ENCODE measurements around the gene LOC128125822.

LOC128125822 gene

DNA sequence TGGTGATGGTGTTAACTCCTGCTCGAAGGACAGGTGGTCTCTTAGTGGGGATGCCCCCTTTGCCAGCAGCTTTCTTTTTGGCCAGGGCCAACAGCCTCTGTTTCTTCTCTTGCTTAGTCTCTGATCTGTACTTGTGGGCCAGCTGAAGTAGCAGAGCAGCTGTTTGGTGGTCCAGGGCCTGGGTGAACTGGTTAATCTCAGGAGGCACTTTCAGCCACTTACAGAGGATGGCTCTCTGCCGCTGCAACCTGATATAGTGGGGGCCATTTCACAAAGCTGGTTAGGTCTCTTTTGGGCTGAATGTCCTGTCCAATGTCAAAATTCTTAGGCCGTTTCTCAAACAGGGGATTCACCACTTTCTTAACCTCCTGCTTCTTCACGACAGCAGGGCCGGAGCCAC is 23.2 kb upstream of the LOC128125822 start:
- POLR2A ChIA-PET, result no interaction called here
- H3K4me3 ChIP-seq (ENCODE audit: low read depth, low read length), result no peak overlapping the region
- CTCF ChIA-PET, result no interaction called here

DNA sequence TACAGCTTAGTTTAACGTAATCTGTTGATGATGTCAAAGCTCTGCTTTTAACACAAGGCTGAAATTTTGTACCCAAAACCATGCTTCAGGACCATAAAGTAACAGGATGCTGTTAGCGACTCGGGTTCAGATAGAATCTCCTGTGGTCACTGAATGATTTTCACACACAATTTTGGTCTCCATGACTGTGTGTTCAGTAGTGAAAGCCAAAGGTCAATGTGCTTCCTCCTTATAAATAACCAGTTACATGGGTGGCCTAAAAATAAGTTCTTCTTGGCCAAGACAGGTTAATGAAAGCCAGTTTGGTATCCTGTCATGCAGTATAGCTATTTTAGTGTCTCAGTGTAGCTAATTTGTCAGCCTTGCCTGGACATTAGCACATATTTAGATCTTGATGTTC is 19.1 kb upstream of the LOC128125822 start:
- Histone ChIP-seq H3K36me3 (ENCODE audit: control insufficient read depth in 2 of 2, insufficient read depth in 1 of 2, low read length in 2 of 2) (no peaks in the 10 kb centered on the region), H3K4me1 (ENCODE audit: control insufficient read depth, insufficient read depth, low read length) (no peaks in the 10 kb centered on the region), H3K4me3 (ENCODE audit: low read depth, low read length) (no peak overlapping the region), H3K9me3 (ENCODE audit: control insufficient read depth, insufficient read depth, low read depth, low read length) (no peaks in the 10 kb centered on the region), H3K27ac (ENCODE audit: extremely low read depth, low read depth, low read length) (no peak overlapping the region)
- TF ChIP-seq GLIS2 (tag by site-specific recombination; IDR thresholded peaks at IDR 0.05) (no peak), ZNF558 (tag by site-specific recombination; IDR thresholded peaks at IDR 0.05) (no peak), ZNF223 (tag by site-specific recombination; IDR thresholded peaks at IDR 0.05) (no peak), ZNF324 (tag by site-specific recombination; IDR thresholded peaks at IDR 0.05) (no peak), SCRT1 (tag by site-specific recombination; IDR thresholded peaks at IDR 0.05; ENCODE audit: borderline replicate concordance) (no peak), TRIM28 (IDR thresholded peaks at IDR 0.05; ENCODE audit: borderline replicate concordance, low read length) (no peak)
- TF ChIP-seq, protein P1, sequence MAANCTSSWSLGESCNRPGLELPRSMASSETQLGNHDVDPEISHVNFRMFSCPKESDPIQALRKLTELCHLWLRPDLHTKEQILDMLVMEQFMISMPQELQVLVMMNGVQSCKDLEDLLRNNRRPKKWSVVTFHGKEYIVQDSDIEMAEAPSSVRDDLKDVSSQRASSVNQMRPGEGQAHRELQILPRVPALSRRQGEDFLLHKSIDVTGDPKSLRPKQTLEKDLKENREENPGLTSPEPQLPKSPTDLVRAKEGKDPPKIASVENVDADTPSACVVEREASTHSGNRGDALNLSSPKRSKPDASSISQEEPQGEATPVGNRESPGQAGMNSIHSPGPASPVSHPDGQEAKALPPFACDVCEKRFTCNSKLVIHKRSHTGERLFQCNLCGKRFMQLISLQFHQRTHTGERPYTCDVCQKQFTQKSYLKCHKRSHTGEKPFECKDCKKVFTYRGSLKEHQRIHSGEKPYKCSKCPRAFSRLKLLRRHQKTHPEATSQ (tag by site-specific recombination; IDR thresholded peaks at IDR 0.05), result no peak
- TF ChIP-seq, protein P2, sequence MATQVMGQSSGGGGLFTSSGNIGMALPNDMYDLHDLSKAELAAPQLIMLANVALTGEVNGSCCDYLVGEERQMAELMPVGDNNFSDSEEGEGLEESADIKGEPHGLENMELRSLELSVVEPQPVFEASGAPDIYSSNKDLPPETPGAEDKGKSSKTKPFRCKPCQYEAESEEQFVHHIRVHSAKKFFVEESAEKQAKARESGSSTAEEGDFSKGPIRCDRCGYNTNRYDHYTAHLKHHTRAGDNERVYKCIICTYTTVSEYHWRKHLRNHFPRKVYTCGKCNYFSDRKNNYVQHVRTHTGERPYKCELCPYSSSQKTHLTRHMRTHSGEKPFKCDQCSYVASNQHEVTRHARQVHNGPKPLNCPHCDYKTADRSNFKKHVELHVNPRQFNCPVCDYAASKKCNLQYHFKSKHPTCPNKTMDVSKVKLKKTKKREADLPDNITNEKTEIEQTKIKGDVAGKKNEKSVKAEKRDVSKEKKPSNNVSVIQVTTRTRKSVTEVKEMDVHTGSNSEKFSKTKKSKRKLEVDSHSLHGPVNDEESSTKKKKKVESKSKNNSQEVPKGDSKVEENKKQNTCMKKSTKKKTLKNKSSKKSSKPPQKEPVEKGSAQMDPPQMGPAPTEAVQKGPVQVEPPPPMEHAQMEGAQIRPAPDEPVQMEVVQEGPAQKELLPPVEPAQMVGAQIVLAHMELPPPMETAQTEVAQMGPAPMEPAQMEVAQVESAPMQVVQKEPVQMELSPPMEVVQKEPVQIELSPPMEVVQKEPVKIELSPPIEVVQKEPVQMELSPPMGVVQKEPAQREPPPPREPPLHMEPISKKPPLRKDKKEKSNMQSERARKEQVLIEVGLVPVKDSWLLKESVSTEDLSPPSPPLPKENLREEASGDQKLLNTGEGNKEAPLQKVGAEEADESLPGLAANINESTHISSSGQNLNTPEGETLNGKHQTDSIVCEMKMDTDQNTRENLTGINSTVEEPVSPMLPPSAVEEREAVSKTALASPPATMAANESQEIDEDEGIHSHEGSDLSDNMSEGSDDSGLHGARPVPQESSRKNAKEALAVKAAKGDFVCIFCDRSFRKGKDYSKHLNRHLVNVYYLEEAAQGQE (tag by site-specific recombination; IDR thresholded peaks at IDR 0.05), result no peak
- TF ChIP-seq, protein P3, sequence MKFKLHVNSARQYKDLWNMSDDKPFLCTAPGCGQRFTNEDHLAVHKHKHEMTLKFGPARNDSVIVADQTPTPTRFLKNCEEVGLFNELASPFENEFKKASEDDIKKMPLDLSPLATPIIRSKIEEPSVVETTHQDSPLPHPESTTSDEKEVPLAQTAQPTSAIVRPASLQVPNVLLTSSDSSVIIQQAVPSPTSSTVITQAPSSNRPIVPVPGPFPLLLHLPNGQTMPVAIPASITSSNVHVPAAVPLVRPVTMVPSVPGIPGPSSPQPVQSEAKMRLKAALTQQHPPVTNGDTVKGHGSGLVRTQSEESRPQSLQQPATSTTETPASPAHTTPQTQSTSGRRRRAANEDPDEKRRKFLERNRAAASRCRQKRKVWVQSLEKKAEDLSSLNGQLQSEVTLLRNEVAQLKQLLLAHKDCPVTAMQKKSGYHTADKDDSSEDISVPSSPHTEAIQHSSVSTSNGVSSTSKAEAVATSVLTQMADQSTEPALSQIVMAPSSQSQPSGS (tag by site-specific recombination; IDR thresholded peaks at IDR 0.05; ENCODE audit: low read depth), result no peak
- ChIA-PET CTCF (interaction anchor here (0.7 kb wide), 1 partner anchor 20 kb away, joined by 3 read pairs; no protein-coding TSS in a partner anchor), POLR2A (no interaction called here)

More for the DNA sequence above, 23.2 kb upstream of the LOC128125822 start:
- Histone ChIP-seq H3K36me3 (ENCODE audit: control insufficient read depth in 2 of 2, insufficient read depth in 1 of 2, low read length in 2 of 2) (no peaks in the 10 kb centered on the region), H3K27ac (ENCODE audit: extremely low read depth, low read depth, low read length) (no peak overlapping the region), H3K4me1 (ENCODE audit: control insufficient read depth, insufficient read depth, low read length) (no peaks in the 10 kb centered on the region), H3K9me3 (ENCODE audit: control insufficient read depth, insufficient read depth, low read depth, low read length) (no peaks in the 10 kb centered on the region)
- TF ChIP-seq ZNF391 (tag by site-specific recombination; IDR thresholded peaks at IDR 0.05; ENCODE audit: borderline replicate concordance, low read depth), result no peak
- TF ChIP-seq, protein P1 (tag by site-specific recombination; IDR thresholded peaks at IDR 0.05), result no peak

DNA sequence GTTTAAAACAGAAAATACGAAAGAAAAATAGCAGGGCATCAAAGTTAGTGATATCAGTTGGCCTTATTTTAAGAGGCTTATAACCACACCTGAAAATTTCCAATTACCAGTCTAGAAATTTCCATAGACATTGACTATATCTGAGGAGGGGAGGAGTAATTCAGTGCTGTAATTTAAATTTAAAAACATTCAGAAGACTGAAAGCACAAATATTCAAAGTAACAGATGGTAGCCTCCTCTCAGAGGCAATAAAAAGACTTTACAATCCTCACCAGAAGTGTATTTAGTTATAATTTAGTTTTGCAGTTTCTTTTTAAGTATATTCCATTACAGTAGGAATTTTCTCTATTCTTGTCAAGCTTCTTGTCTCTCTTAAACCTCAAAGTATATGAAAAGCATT is 18.4 kb upstream of the LOC128125822 start:
- H3K9me3 ChIP-seq (ENCODE audit: control insufficient read depth, insufficient read depth, low read depth, low read length), result no peaks in the 10 kb centered on the region
- H3K27ac ChIP-seq (ENCODE audit: extremely low read depth, low read depth, low read length), result no peak overlapping the region
- no peaks in the 10 kb centered on the region for H3K36me3 ChIP-seq (ENCODE audit: control insufficient read depth in 2 of 2, insufficient read depth in 1 of 2, low read length in 2 of 2)
- ChIA-PET CTCF (interaction anchor here (0.6 to 1.1 kb wide), 2 partner anchors 10 to 31 kb away, joined by 3 read pairs; no protein-coding TSS in a partner anchor), POLR2A (no interaction called here)
- TF ChIP-seq PRDM1 (tag by site-specific recombination; IDR thresholded peaks at IDR 0.05) (no peak), ZNF266 (tag by site-specific recombination; IDR thresholded peaks at IDR 0.05; ENCODE audit: low read depth) (no peak), ZNF121 (tag by site-specific recombination; IDR thresholded peaks at IDR 0.05) (no peak), ZNF37A (tag by site-specific recombination; IDR thresholded peaks at IDR 0.05) (no peak), ZNF354C (tag by site-specific recombination; IDR thresholded peaks at IDR 0.05; ENCODE audit: borderline replicate concordance, low read depth) (no peak), ZNF114 (tag by site-specific recombination; IDR thresholded peaks at IDR 0.05) (no peak)
- H3K4me1 ChIP-seq (ENCODE audit: control insufficient read depth, insufficient read depth, low read length), result no peaks in the 10 kb centered on the region
- no peak overlapping the region for H3K4me3 ChIP-seq (ENCODE audit: low read depth, low read length)
